Ishikawa (cell line): ENCODE measurements around the gene SMAD5.

Experiments used
- RAD21 ChIP-seq: IDR thresholded peaks from 2 replicates; pipeline ENCODE4 v1.6.1; 2012; ENCODE audit warnings: low read depth
- TCF12 ChIP-seq: IDR thresholded peaks from 2 replicates; pipeline ENCODE4 v1.6.1; 2012; ENCODE audit warnings: low read depth

- TF ChIP-seq RAD21 = no peak
- TF ChIP-seq TCF12 = no peak
Observed at GRCh38 chr5:136164226-136164625, 31.6 kb downstream of the SMAD5 start.
